Ovary (tissue), 3 donors: ENCODE data around the gene RASA4B.
"Not testable (repeated sequence)": the region's sequence is repeated elsewhere in the genome, so short reads cannot be mapped to it uniquely, and the experiment has no call there.

Experiments used
- CTCF ChIP-seq, 3 donors: fragments of 450-650 bp in 2 of 3; fragments of 200-600 bp in 1 of 3; IDR thresholded peaks; one replicate each; pipeline versions ENCODE4 v1.5.1 to v1.8.0; 2016 to 2022; ENCODE audit warnings: antibody characterized with exemption in 3 of 3, mild to moderate bottlenecking in 1 of 3
- POLR2A ChIP-seq: fragments of 450-650 bp; IDR thresholded peaks from one replicate; pipeline ENCODE4 v1.6.1; 2017; ENCODE audit warnings: antibody characterized with exemption, mild to moderate bottlenecking, moderate library complexity
- donor health status: DM: no; HTN: no; CAD: no.

- not testable (repeated sequence) for TF ChIP-seq POLR2A; CTCF (IDR thresholded peaks at IDR 0.05)
These were observed 33.3 kb downstream of the RASA4B start for GRCh38 chr7:102484317-102484716.
